Testis (tissue), 3 donors: Measurements from ENCODE around the gene BARHL1. TPM values are rescaled to one million over a fixed set of nuclear protein-coding genes. Genes with fewer than 3 reads are reported as not detected.

Experiments used
- DNase-seq: peaks from one replicate; pipeline ENCODE4 v3.0.0-alpha.2; 2019
- H3K27ac ChIP-seq, 2 donors: fragments of 200-600 bp; sonication (generic); one replicate each; pipeline ENCODE4 v1.5.1; 2019
- H3K27me3 ChIP-seq: fragments of 200-600 bp; sonication (generic); one replicate; pipeline ENCODE4 v1.5.1; 2019
- H3K36me3 ChIP-seq: fragments of 200-600 bp; sonication (generic); one replicate; pipeline ENCODE4 v1.5.1; 2017; ENCODE audit warnings: low read depth; ENCODE audit errors: missing control alignments
- H3K4me1 ChIP-seq: fragments of 200-600 bp; sonication (generic); one replicate; pipeline ENCODE4 v1.5.1; 2019
- H3K4me3 ChIP-seq, 2 donors: fragments of 200-600 bp; sonication (generic); one replicate each; pipeline ENCODE4 v1.5.1; 2017 to 2019
- H3K9me3 ChIP-seq: fragments of 200-600 bp; sonication (generic); one replicate; pipeline ENCODE4 v1.5.1; 2017
- POLR2A ChIP-seq: fragments of 450-650 bp; IDR thresholded peaks from one replicate; pipeline ENCODE4 v1.6.1; 2017; ENCODE audit warnings: antibody characterized with exemption, mild to moderate bottlenecking, moderate library complexity
- WGBS, 2 donors: methylation state at CpG; one replicate each; pipeline ENCODE4 v1.1.5; 2018; 5-methylcytosine and 5-hydroxymethylcytosine counted together
- intact Hi-C: fragments of 100-400 bp; cut with DNase I; formaldehyde crosslinking; loops from one replicate; pipeline ENCODE4 v1.15.1; 2023; ENCODE audit warnings: low total_unique reads
- polyA plus RNA-seq: library from polyadenylated mRNA; stranded (reverse); fragments of 350-450 nt; fragmentation: Illumina TruSeq; extraction: RNeasy Lipid Tissue Mini Kit (QIAGEN cat#74804); gene quantifications from one replicate; pipeline ENCODE4 v1.2.3, GENCODE V29; 2014; ENCODE audit warnings: low read depth, low replicate concordance; ENCODE audit not compliant: insufficient read depth
- total RNA-seq, 2 donors: library from RNA; depleted of rRNA; stranded (reverse); fragments of >200 nt; gene quantifications; one replicate each; pipeline ENCODE4 v1.2.3, GENCODE V29; 2016
- TF ChIP-seq, protein P1 (sequence below), 3 experiments: fragments of 450-650 bp in 2 of 3; fragments of 200-600 bp in 1 of 3; sonication (generic) in 1 of 3; IDR thresholded peaks; one replicate each; pipeline ENCODE4 v1.5.1; 2016 to 2019; ENCODE audit warnings: antibody characterized with exemption in 3 of 3, mild to moderate bottlenecking in 2 of 3, moderate library complexity in 1 of 3

Gene BARHL1
- total and polyA plus RNA-seq, 3 donors from 2014 or later = 0.13 to 0.31 TPM; not detected in 1

DNA sequence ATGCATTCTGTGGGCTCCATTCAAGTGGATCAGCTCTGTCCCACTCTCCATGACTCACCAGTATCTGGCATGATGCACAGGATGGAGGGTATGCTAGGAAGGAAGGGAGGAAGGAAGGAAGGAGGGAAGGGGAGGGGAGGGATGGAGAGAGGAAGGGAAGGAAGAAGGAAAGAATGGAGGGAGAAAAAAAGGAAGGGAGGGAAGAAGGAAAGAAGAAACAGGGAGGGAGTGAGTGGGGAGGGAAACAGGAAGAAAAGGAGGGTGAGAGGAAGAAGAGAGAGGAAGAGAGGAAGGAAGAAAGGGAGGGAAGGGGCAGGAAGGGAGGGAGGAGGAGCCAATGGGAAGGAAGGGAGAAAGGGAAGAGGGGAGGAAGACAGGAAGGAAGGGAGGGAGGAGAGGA, 5.3 kb upstream of the BARHL1 start:
- H3K4me1 ChIP-seq = peaks cover 3% of the 10 kb centered on the region
- intact Hi-C loops = no loop called here
- TF ChIP-seq, protein P1, sequence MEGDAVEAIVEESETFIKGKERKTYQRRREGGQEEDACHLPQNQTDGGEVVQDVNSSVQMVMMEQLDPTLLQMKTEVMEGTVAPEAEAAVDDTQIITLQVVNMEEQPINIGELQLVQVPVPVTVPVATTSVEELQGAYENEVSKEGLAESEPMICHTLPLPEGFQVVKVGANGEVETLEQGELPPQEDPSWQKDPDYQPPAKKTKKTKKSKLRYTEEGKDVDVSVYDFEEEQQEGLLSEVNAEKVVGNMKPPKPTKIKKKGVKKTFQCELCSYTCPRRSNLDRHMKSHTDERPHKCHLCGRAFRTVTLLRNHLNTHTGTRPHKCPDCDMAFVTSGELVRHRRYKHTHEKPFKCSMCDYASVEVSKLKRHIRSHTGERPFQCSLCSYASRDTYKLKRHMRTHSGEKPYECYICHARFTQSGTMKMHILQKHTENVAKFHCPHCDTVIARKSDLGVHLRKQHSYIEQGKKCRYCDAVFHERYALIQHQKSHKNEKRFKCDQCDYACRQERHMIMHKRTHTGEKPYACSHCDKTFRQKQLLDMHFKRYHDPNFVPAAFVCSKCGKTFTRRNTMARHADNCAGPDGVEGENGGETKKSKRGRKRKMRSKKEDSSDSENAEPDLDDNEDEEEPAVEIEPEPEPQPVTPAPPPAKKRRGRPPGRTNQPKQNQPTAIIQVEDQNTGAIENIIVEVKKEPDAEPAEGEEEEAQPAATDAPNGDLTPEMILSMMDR (IDR thresholded peaks at IDR 0.05) = no peak
- no peak for TF ChIP-seq POLR2A

DNA sequence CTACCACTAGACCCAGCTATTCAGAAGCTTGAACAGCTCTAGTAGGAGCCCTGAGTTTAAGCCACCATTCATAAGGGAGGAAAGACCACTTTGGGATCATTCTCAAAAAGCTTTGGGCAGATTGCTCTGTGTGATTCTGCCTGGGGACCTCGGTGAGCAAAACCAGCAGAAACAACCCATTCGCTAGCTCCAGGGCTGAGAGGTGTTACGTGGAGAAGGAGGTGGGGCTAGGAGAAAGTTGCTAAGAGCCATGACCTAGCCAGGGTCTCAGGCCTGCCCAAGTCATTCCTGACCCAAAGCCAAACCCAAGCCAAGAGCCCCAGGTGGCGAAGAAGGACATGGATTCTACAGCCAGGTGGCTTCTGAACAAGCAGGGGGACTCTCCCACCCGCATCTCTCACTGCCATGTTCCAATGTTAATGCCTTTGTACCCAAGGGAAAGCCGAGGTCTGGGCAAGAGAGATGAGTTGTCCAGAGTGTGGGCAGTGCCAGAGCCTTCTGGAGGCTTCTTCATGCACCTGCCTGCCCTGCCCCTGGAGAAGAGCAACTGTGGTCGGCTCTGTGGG, 4.0 kb upstream of the BARHL1 start:
- Histone ChIP-seq H3K27me3 (no peaks in the 10 kb centered on the region), H3K9me3 (no peaks in the 10 kb centered on the region), H3K27ac (no peak overlapping the region), H3K4me3 (no peak overlapping the region), H3K36me3 (no peaks in the 10 kb centered on the region), H3K4me1 (peaks cover 3% of the 10 kb centered on the region)
- TF ChIP-seq, protein P1 (IDR thresholded peaks at IDR 0.05) = no peak
- TF ChIP-seq POLR2A = no peak
- 68 to 69% methylated on average over 7 of the region's 7 CpGs for WGBS, 2 donors
- intact Hi-C loops = no loop called here
- no peak for DNase-seq

More for the DNA sequence above, 5.3 kb upstream of the BARHL1 start:
- Histone ChIP-seq H3K4me3 (no peak overlapping the region), H3K9me3 (no peaks in the 10 kb centered on the region), H3K27me3 (no peaks in the 10 kb centered on the region), H3K36me3 (no peaks in the 10 kb centered on the region), H3K27ac (no peak overlapping the region)
- no peak for DNase-seq

GRCh38 chr9:132579427-132579798, 3.0 kb upstream of the BARHL1 start:
- intact Hi-C loops = no loop called here

DNA sequence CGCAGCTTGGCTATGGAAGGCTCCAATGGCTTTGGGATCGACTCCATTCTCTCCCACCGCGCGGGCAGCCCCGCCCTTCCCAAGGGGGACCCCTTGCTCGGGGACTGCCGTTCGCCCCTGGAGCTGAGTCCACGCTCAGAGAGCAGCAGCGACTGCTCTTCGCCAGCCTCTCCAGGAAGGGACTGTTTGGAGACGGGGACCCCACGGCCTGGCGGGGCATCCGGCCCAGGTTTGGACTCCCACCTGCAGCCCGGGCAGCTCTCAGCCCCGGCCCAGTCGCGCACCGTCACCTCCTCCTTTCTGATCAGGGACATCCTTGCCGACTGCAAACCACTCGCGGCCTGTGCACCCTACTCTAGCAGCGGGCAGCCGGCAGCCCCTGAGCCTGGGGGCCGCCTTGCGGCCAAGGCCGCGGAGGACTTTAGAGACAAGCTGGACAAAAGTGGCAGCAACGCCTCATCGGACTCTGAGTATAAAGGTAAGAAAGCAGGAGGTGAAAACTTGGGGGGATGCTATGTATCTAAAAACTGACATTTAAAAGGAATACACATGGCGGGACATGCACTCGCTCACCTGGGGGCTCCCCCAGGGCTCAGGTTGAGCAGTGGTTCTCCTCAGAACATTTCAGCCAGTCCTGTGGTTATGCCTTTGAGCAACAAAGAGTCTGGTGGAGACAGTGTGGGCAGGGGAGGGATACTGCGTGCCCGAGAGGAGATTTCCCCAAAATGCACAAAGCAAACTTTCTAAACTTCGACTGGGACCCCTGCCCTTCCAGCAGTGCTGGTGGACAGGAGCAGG, 579 bp downstream of the BARHL1 start:
- no peak overlapping the region for H3K4me3 ChIP-seq
- H3K27me3 ChIP-seq = no peaks in the 10 kb centered on the region
- no peaks in the 10 kb centered on the region for H3K9me3 ChIP-seq
- no peaks in the 10 kb centered on the region for H3K36me3 ChIP-seq
- WGBS, 2 donors = 10 to 14% methylated on average over 21 to 35 of the region's 37 CpGs
- no peak for DNase-seq
- TF ChIP-seq POLR2A = no peak
- TF ChIP-seq, protein P1 (IDR thresholded peaks at IDR 0.05) = no peak
- no peak overlapping the region for H3K27ac ChIP-seq
- intact Hi-C loops = no loop called here
- H3K4me1 ChIP-seq = peaks cover 8% of the 10 kb centered on the region

More at GRCh38 chr9:132579427-132579798, 3.0 kb upstream of the BARHL1 start:
- Histone ChIP-seq H3K9me3 (no peaks in the 10 kb centered on the region), H3K4me1 (peaks cover 3% of the 10 kb centered on the region), H3K27ac (no peak overlapping the region), H3K27me3 (no peaks in the 10 kb centered on the region), H3K36me3 (no peaks in the 10 kb centered on the region), H3K4me3 (no peak overlapping the region)
- whole genome bisulfite sequencing, 2 donors = 13 to 33% methylated on average over 15 of the region's 15 CpGs
- TF ChIP-seq, protein P1 (IDR thresholded peaks at IDR 0.05) = no peak
- TF ChIP-seq POLR2A = no peak
- no peak for DNase-seq
